H9 (cell line): ENCODE results near the gene SYVN1. TPM values are rescaled to one million over a fixed set of nuclear protein-coding genes. Genes with fewer than 3 reads are reported as not detected.

Experiments used
- DNase-seq: peaks from one replicate; pipeline ENCODE4 v3.0.0-alpha.2; 2017
- H2AFZ ChIP-seq: one replicate; pipeline ENCODE4 v1.6.1; 2013; ENCODE audit warnings: mild to moderate bottlenecking, low read length, control low read depth, moderate library complexity
- H2AK5ac ChIP-seq: 2 replicates; pipeline ENCODE4 v1.6.1; 2013; ENCODE audit warnings: low read length, control low read depth, mixed read lengths; ENCODE audit not compliant: insufficient read length
- H2BK120ac ChIP-seq: one replicate; pipeline ENCODE4 v1.6.1; 2013; ENCODE audit warnings: low read depth, mild to moderate bottlenecking, low read length, control low read depth, inconsistent platforms; ENCODE audit not compliant: poor library complexity, severe bottlenecking
- H2BK12ac ChIP-seq: 2 replicates; pipeline ENCODE4 v1.6.1; 2013; ENCODE audit warnings: low read length, control low read depth, mixed read lengths, low read depth; ENCODE audit not compliant: insufficient read length
- H2BK15ac ChIP-seq: 2 replicates; pipeline ENCODE4 v1.6.1; 2013; ENCODE audit warnings: low read depth, low read length, control low read depth
- H2BK20ac ChIP-seq: one replicate; pipeline ENCODE4 v1.6.1; 2013; ENCODE audit warnings: low read depth, mild to moderate bottlenecking, low read length, control low read depth, inconsistent platforms; ENCODE audit not compliant: poor library complexity, severe bottlenecking
- H2BK5ac ChIP-seq: 2 replicates; pipeline ENCODE4 v1.6.1; 2013; ENCODE audit warnings: low read length, control low read depth, mixed read lengths; ENCODE audit not compliant: insufficient read length
- H3K14ac ChIP-seq: 2 replicates; pipeline ENCODE4 v1.6.1; 2013; ENCODE audit warnings: low read length, control low read depth; ENCODE audit not compliant: insufficient read depth
- H3K18ac ChIP-seq: 2 replicates; pipeline ENCODE4 v1.6.1; 2013; ENCODE audit warnings: low read depth, mild to moderate bottlenecking, mixed read lengths, low read length, control low read depth; ENCODE audit not compliant: insufficient read length
- H3K23ac ChIP-seq: 2 replicates; pipeline ENCODE4 v1.6.1; 2013; ENCODE audit warnings: low read length, control low read depth, mixed read lengths, low read depth; ENCODE audit not compliant: insufficient read length
- H3K23me2 ChIP-seq: 2 replicates; pipeline ENCODE4 v1.6.1; 2013; ENCODE audit warnings: low read depth, mild to moderate bottlenecking, mixed read lengths, low read length, control low read depth; ENCODE audit not compliant: insufficient read length, poor library complexity, severe bottlenecking
- H3K27ac ChIP-seq: 2 replicates; pipeline ENCODE4 v1.5.1; 2013; ENCODE audit warnings: low read length, control low read depth, mixed read lengths, low read depth; ENCODE audit not compliant: insufficient read length
- H3K27me3 ChIP-seq: 2 replicates; pipeline ENCODE4 v1.6.1; 2013; ENCODE audit warnings: low read length, control low read depth, inconsistent platforms; ENCODE audit not compliant: insufficient read depth
- H3K4ac ChIP-seq: 2 replicates; pipeline ENCODE4 v1.6.1; 2013; ENCODE audit warnings: low read depth, mild to moderate bottlenecking, control low read depth, inconsistent platforms, low read length, moderate library complexity
- H3K4me1 ChIP-seq: 2 replicates; pipeline ENCODE4 v1.6.1; 2013; ENCODE audit warnings: low read length, control low read depth, inconsistent platforms; ENCODE audit not compliant: insufficient read depth
- H3K4me2 ChIP-seq: 2 replicates; pipeline ENCODE4 v1.6.1; 2013; ENCODE audit warnings: low read length, control low read depth, mixed read lengths; ENCODE audit not compliant: insufficient read length, insufficient read depth
- H3K56ac ChIP-seq: 2 replicates; pipeline ENCODE4 v1.6.1; 2013; ENCODE audit warnings: low read depth, mild to moderate bottlenecking, mixed read lengths, low read length, control low read depth; ENCODE audit not compliant: insufficient read length
- H3K79me1 ChIP-seq: 2 replicates; pipeline ENCODE4 v1.6.1; 2013; ENCODE audit warnings: low read depth, mild to moderate bottlenecking, moderate library complexity, low read length, control low read depth, inconsistent platforms; ENCODE audit not compliant: insufficient read depth, poor library complexity, severe bottlenecking
- H3K79me2 ChIP-seq: 2 replicates; pipeline ENCODE4 v1.6.1; 2013; ENCODE audit warnings: low read length, control low read depth, inconsistent platforms; ENCODE audit not compliant: insufficient read depth
- H3K9ac ChIP-seq: 2 replicates; pipeline ENCODE4 v1.6.1; 2013; ENCODE audit warnings: low read length, control low read depth, mixed read lengths; ENCODE audit not compliant: insufficient read length; ENCODE audit errors: extremely low read depth
- H3K9me3 ChIP-seq: one replicate; pipeline ENCODE4 v1.6.1; 2013; ENCODE audit warnings: low read depth, low read length, inconsistent platforms; ENCODE audit not compliant: control insufficient read depth
- H3T11ph ChIP-seq: one replicate; pipeline ENCODE4 v1.6.1; 2013; ENCODE audit warnings: mild to moderate bottlenecking, low read length, control low read depth, inconsistent platforms
- H4K20me1 ChIP-seq: one replicate; pipeline ENCODE4 v1.6.1; 2013; ENCODE audit not compliant: control insufficient read depth, insufficient read length, insufficient read depth
- H4K5ac ChIP-seq: 2 replicates; pipeline ENCODE4 v1.6.1; 2013; ENCODE audit warnings: low read depth, mild to moderate bottlenecking, mixed read lengths, low read length, control low read depth; ENCODE audit not compliant: insufficient read length
- H4K8ac ChIP-seq: replicated peaks from 2 replicates; pipeline ENCODE4 v1.6.1; 2013; ENCODE audit warnings: low read length, control low read depth, mixed read lengths, low read depth; ENCODE audit not compliant: insufficient read length
- H4K91ac ChIP-seq: 2 replicates; pipeline ENCODE4 v1.6.1; 2013; ENCODE audit warnings: low read depth, mild to moderate bottlenecking, moderate library complexity, mixed read lengths, low read length, control low read depth; ENCODE audit not compliant: insufficient read length
- H3K27ac Mint-ChIP-seq, 3 experiments: 2 replicates in 2 of 3; 3 replicates in 1 of 3; pipeline ENCODE4 v1.8.0; 2020 to 2021; ENCODE audit warnings: mixed read lengths in 3 of 3, mild to moderate bottlenecking in 1 of 3, moderate library complexity in 1 of 3
- H3K27me3 Mint-ChIP-seq: 2 replicates; pipeline ENCODE4 v1.8.0; 2021; ENCODE audit warnings: low read depth, mild to moderate bottlenecking, moderate library complexity, mixed read lengths
- H3K36me3 Mint-ChIP-seq, 3 experiments: 2 replicates in 2 of 3; 3 replicates in 1 of 3; pipeline ENCODE4 v1.8.0; 2020 to 2021; ENCODE audit warnings: low read depth in 3 of 3, mixed read lengths in 3 of 3; ENCODE audit not compliant: insufficient read depth in 1 of 3
- H3K4me1 Mint-ChIP-seq, 2 experiments: 2 replicates each; pipeline ENCODE4 v1.8.0; 2020; ENCODE audit warnings: mixed read lengths in 2 of 2
- H3K4me3 Mint-ChIP-seq, 2 experiments: 2 replicates in 1 of 2; 3 replicates in 1 of 2; pipeline ENCODE4 v1.8.0; 2020 to 2021; ENCODE audit warnings: mild to moderate bottlenecking in 2 of 2, mixed read lengths in 2 of 2, moderate library complexity in 1 of 2
- H3K9me3 Mint-ChIP-seq, 2 experiments: 2 replicates in 1 of 2; 3 replicates in 1 of 2; pipeline ENCODE4 v1.8.0; 2020; ENCODE audit warnings: mild to moderate bottlenecking in 2 of 2, mixed read lengths in 2 of 2, moderate library complexity in 1 of 2
- WGBS: extraction: QIAGEN DNeasy Blood & Tissue Kit; methylation state at CpG from one replicate; pipeline ENCODE4 v1.1.7; 2013; ENCODE audit warnings: missing lambda C conversion rate, low lambda C conversion rate, mixed read lengths; ENCODE audit not compliant: insufficient read length; ENCODE audit errors: extremely low coverage; 5-methylcytosine and 5-hydroxymethylcytosine counted together
- total RNA-seq: library from RNA; stranded (reverse); gene quantifications from 2 replicates; pipeline ENCODE4 v1.2.1, GENCODE V29; 2021
- TF ChIP-seq, protein P1 (sequence below): fragments of 200-600 bp; sonication (generic); conservative IDR thresholded peaks from 3 replicates; pipeline ENCODE4 v1.8.0; 2021; ENCODE audit warnings: antibody characterized with exemption, mild to moderate bottlenecking

SYVN1 gene
- total RNA-seq, 1 experiment from 2014 or later = 31.6 TPM

DNA sequence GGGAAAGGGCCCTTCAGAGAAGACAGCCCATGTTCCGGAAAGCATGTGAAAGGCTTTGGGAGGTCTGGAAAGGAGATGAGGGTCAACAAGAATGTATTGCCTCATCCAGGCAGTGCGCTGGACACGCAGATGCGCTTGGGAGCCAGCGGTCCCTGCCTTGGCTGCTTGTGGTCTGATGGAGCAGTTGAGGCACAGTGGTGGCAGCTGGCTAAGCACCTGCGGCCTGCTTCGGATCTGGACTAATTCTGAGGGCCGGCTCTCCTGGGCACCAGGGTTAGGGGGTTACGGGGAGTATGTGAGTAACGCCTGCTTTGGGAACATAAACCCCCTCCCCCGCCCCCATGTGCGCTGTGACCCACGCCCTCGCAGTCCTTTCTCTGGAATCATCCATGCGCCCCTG lies 27.2 kb downstream of the SYVN1 start:
- Histone ChIP-seq H3K79me1 (no peaks in the 10 kb centered on the region), H3K9ac (no peak overlapping the region), H3K14ac (no peak overlapping the region), H3K23me2 (peaks cover 4% of the 10 kb centered on the region), H3K4me2 (no peak overlapping the region), H3K23ac (no peak overlapping the region), H4K91ac (no peak overlapping the region), H2AFZ (no peak overlapping the region), H3K18ac (no peak overlapping the region), H3K4ac (no peak overlapping the region), H2BK12ac (no peak overlapping the region), H3K79me2 (no peaks in the 10 kb centered on the region), H4K20me1 (no peaks in the 10 kb centered on the region), H2BK20ac (no peak overlapping the region), H3K56ac (no peak overlapping the region), H4K5ac (no peak overlapping the region), H3K27me3 (no peaks in the 10 kb centered on the region), H4K8ac (no peak overlapping the region), H3K4me1 (no peaks in the 10 kb centered on the region), H2BK120ac (no peak overlapping the region), H2BK15ac (no peak overlapping the region), H3T11ph (no peak overlapping the region), H3K9me3 (no peaks in the 10 kb centered on the region), H2AK5ac (no peak overlapping the region), H3K27ac (no peak overlapping the region), H2BK5ac (no peak overlapping the region)
- TF ChIP-seq, protein P1, sequence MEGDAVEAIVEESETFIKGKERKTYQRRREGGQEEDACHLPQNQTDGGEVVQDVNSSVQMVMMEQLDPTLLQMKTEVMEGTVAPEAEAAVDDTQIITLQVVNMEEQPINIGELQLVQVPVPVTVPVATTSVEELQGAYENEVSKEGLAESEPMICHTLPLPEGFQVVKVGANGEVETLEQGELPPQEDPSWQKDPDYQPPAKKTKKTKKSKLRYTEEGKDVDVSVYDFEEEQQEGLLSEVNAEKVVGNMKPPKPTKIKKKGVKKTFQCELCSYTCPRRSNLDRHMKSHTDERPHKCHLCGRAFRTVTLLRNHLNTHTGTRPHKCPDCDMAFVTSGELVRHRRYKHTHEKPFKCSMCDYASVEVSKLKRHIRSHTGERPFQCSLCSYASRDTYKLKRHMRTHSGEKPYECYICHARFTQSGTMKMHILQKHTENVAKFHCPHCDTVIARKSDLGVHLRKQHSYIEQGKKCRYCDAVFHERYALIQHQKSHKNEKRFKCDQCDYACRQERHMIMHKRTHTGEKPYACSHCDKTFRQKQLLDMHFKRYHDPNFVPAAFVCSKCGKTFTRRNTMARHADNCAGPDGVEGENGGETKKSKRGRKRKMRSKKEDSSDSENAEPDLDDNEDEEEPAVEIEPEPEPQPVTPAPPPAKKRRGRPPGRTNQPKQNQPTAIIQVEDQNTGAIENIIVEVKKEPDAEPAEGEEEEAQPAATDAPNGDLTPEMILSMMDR = no peak
- no peak for DNase-seq
- Mint-ChIP-seq H3K27me3 (no peaks in the 10 kb centered on the region), H3K4me3 (no peak overlapping the region), H3K9me3 (no peaks in the 10 kb centered on the region), H3K36me3 (peaks cover 0 to 12% (median 5%) of the 10 kb centered on the region in 3 experiments; a peak in 5 of 7 replicates), H3K4me1 (peaks cover 7 to 11% of the 10 kb centered on the region in 2 experiments), H3K27ac (no peak overlapping the region)
- no CpG with 5 or more reads among the region's 15 CpGs for WGBS
